Caco-2 (cell line): ENCODE results near the gene ADORA1. TPM values are rescaled to one million over a fixed set of nuclear protein-coding genes. Genes with fewer than 3 reads are reported as not detected.

ENCODE experiments used
- BruUV-seq: library from RNA; stranded (reverse); fragments of 400-500 nt; replicated peaks from 2 replicates; lab custom pipeline; 2021; lab: Mats Ljungman, UMichigan
- CTCF ChIA-PET: fragments of 300-600 bp; sonication (Branson Sonifier 250); formaldehyde crosslinking; loops from one replicate; lab custom pipeline; 2022; ENCODE audit warnings: antibody characterized with exemption; lab: Charles Lee
- POLR2A ChIA-PET: fragments of 300-600 bp; sonication (Branson Sonifier 250); formaldehyde crosslinking; loops from one replicate; lab custom pipeline; 2022; ENCODE audit warnings: antibody characterized with exemption; lab: Charles Lee
- DNase-seq, 2 experiments: peaks; one replicate each; pipeline versions ENCODE4 v3.0.0 to v3.0.0-alpha.2; 2020 to 2022
- H3K27me3 ChIP-seq: replicated peaks from 2 replicates; pipeline ENCODE4 v1.6.0; 2011; ENCODE audit warnings: low read length; ENCODE audit not compliant: control insufficient read depth, insufficient read depth
- H3K36me3 ChIP-seq: 2 replicates; pipeline ENCODE4 v1.5.1; 2011; ENCODE audit warnings: low read length; ENCODE audit not compliant: control insufficient read depth, insufficient read depth
- H3K4me1 ChIP-seq: fragments of 250-450 bp; sonication (Bioruptor Pico); 2 replicates; pipeline ENCODE4 v1.5.1; 2020; ENCODE audit warnings: mild to moderate bottlenecking
- H3K4me3 ChIP-seq: 2 replicates; pipeline ENCODE4 v1.5.1; 2011; ENCODE audit warnings: low read depth, mild to moderate bottlenecking, control low read depth, low read length
- H3K9me3 ChIP-seq: fragments of 250-450 bp; sonication (Bioruptor Pico); 2 replicates; pipeline ENCODE4 v1.5.1; 2020; ENCODE audit warnings: mild to moderate bottlenecking, moderate library complexity
- H3K27ac Mint-ChIP-seq: one replicate; pipeline ENCODE4 v1.8.0; 2022; ENCODE audit warnings: mixed read lengths; ENCODE audit not compliant: unreplicated experiment
- H3K27me3 Mint-ChIP-seq: one replicate; pipeline ENCODE4 v1.8.0; 2022; ENCODE audit warnings: mixed read lengths; ENCODE audit not compliant: insufficient read depth, unreplicated experiment
- H3K36me3 Mint-ChIP-seq: one replicate; pipeline ENCODE4 v1.8.0; 2022; ENCODE audit warnings: mild to moderate bottlenecking, mixed read lengths; ENCODE audit not compliant: insufficient read depth, unreplicated experiment
- H3K4me1 Mint-ChIP-seq: one replicate; pipeline ENCODE4 v1.8.0; 2022; ENCODE audit warnings: low read depth, mixed read lengths; ENCODE audit not compliant: unreplicated experiment
- H3K4me3 Mint-ChIP-seq: one replicate; pipeline ENCODE4 v1.8.0; 2022; ENCODE audit warnings: mild to moderate bottlenecking, moderate library complexity, mixed read lengths; ENCODE audit not compliant: unreplicated experiment
- H3K9me3 Mint-ChIP-seq: one replicate; pipeline ENCODE4 v1.8.0; 2022; ENCODE audit warnings: mixed read lengths; ENCODE audit not compliant: unreplicated experiment
- CTCF ChIP-seq, 2 experiments: fragments of 200-600 bp in 1 of 2; IDR thresholded peaks; 1 replicate in 1 of 2; 2 replicates in 1 of 2; pipeline versions ENCODE4 v1.5.1 to v1.8.0; 2011 to 2022; ENCODE audit warnings: antibody characterized with exemption in 1 of 2, control low read depth in 1 of 2, inconsistent platforms in 1 of 2, low read depth in 1 of 2, low read length in 1 of 2, mild to moderate bottlenecking in 1 of 2, moderate library complexity in 1 of 2; ENCODE audit not compliant: insufficient read depth in 1 of 2, severe bottlenecking in 1 of 2, unreplicated experiment in 1 of 2
- intact Hi-C: fragments of 100-400 bp; cut with micrococcal nuclease; formaldehyde crosslinking; loops from one replicate; pipeline ENCODE4 v1.10.0; 2022; ENCODE audit not compliant: unreplicated experiment
- total RNA-seq: library from RNA; stranded (reverse); gene quantifications from 2 replicates; pipeline ENCODE4 v1.2.3, GENCODE V29; 2022

The ADORA1 gene
- total RNA-seq, 1 experiment from 2014 or later: 46.0 TPM

- peak in 1 of 2 experiments; percentile 24 for DNase-seq
- Mint-ChIP-seq H3K4me3 (no peak overlapping the region), H3K4me1 (peaks cover 42% of the 10 kb centered on the region), H3K27me3 (no peaks in the 10 kb centered on the region), H3K36me3 (no peaks in the 10 kb centered on the region), H3K9me3 (no peaks in the 10 kb centered on the region), H3K27ac (peak overlapping the region; percentile 72)
- H3K9me3 ChIP-seq: no peaks in the 10 kb centered on the region
- no peak overlapping the region for H3K4me3 ChIP-seq
- intact Hi-C loops: no loop called here
- no peak for TF ChIP-seq CTCF (IDR thresholded peaks at IDR 0.05; ENCODE audit: insufficient read depth in 1 of 2, low read depth in 1 of 2, low read length in 1 of 2, severe bottlenecking in 1 of 2, unreplicated experiment in 1 of 2)
- no peaks in the 10 kb centered on the region for H3K36me3 ChIP-seq
- BruUV-seq: no TSS peak
- ChIA-PET POLR2A (interaction anchor here (0.5 to 0.8 kb wide), 2 partner anchors 27 to 88 kb away, joined by 3 to 5 read pairs; no protein-coding TSS in a partner anchor), CTCF (interaction anchor here (0.6 to 4.5 kb wide), 29 partner anchors 9 to 194 kb away, joined by 3 to 131 read pairs (median 3); partner anchors contain the start of gene ADORA1)
- H3K4me1 ChIP-seq: peaks cover 48% of the 10 kb centered on the region
- no peaks in the 10 kb centered on the region for H3K27me3 ChIP-seq
Observed at GRCh38 chr1:203215573-203215972, 88.0 kb downstream of the ADORA1 start.

- Histone ChIP-seq H3K4me3 (no peak overlapping the region), H3K9me3 (no peaks in the 10 kb centered on the region), H3K27me3 (no peaks in the 10 kb centered on the region), H3K4me1 (peaks cover 38% of the 10 kb centered on the region), H3K36me3 (no peaks in the 10 kb centered on the region)
- H3K36me3 Mint-ChIP-seq: no peaks in the 10 kb centered on the region
- no TSS peak for BruUV-seq
- DNase-seq: peak; percentile 59 to 80
- intact Hi-C loops: loop anchor here (1.0 to 2.0 kb wide), 7 partner anchors 28 to 177 kb away; no protein-coding TSS in a partner anchor
- no peaks in the 10 kb centered on the region for H3K27me3 Mint-ChIP-seq
- peaks cover 34% of the 10 kb centered on the region for H3K4me1 Mint-ChIP-seq
- no peaks in the 10 kb centered on the region for H3K9me3 Mint-ChIP-seq
- no peak overlapping the region for H3K4me3 Mint-ChIP-seq
- ChIA-PET POLR2A (interaction anchor here (0.5 kb wide), 1 partner anchor 89 kb away, joined by 5 read pairs; no protein-coding TSS in a partner anchor), CTCF (interaction anchor here (0.6 to 4.5 kb wide), 32 partner anchors 8 to 195 kb away, joined by 3 to 131 read pairs (median 3); partner anchors contain the start of gene ADORA1)
- H3K27ac Mint-ChIP-seq: peak overlapping the region; percentile 72
- TF ChIP-seq CTCF (IDR thresholded peaks at IDR 0.05; ENCODE audit: insufficient read depth in 1 of 2, low read depth in 1 of 2, low read length in 1 of 2, severe bottlenecking in 1 of 2, unreplicated experiment in 1 of 2): peak; percentile 65 to 84
Observed at GRCh38 chr1:203216274-203217138, 89.0 kb downstream of the ADORA1 start.

Other genes with a start within 250 kb of the ADORA1 start
- gene RABIF, start 238.6 kb upstream of the ADORA1 start, total RNA-seq: 9.2 and 9.6 TPM in 2 replicates
- 23.2 and 23.6 TPM in 2 replicates for gene KLHL12, start 200.5 kb upstream of the ADORA1 start, total RNA-seq
- 68.3 and 71.4 TPM in 2 replicates for gene ADIPOR1, start 169.4 kb upstream of the ADORA1 start, total RNA-seq
- gene CYB5R1, start 160.5 kb upstream of the ADORA1 start, total RNA-seq: 28.0 and 29.6 TPM in 2 replicates
- 62.8 and 74.3 TPM in 2 replicates for gene TMEM183A, start 120.4 kb upstream of the ADORA1 start, total RNA-seq
- 8.7 and 9.4 TPM in 2 replicates for gene PPFIA4, start 101.2 kb upstream of the ADORA1 start, total RNA-seq
- gene MYOG, start 41.7 kb upstream of the ADORA1 start, total RNA-seq: not detected in 2 replicates
- gene MYBPH, start 48.1 kb downstream of the ADORA1 start, total RNA-seq: 19.7 and 25.9 TPM in 2 replicates
- 199 and 235 TPM in 2 replicates for gene CHI3L1, start 59.0 kb downstream of the ADORA1 start, total RNA-seq
- gene CHIT1, start 101.9 kb downstream of the ADORA1 start, total RNA-seq: not detected in 2 replicates
- 21.2 and 21.6 TPM in 2 replicates for gene BTG2, start 177.8 kb downstream of the ADORA1 start, total RNA-seq
- gene FMOD, start 223.4 kb downstream of the ADORA1 start, total RNA-seq: 32.6 and 36.3 TPM in 2 replicates